WTC11 (cell line): ENCODE results near the gene RTL1. TPM values are rescaled to one million over a fixed set of nuclear protein-coding genes. Genes with fewer than 3 reads are reported as not detected.

Source experiments
- ATAC-seq: fragments of 200-7000 bp; cut with Tn5 transposase; 2 replicates; pipeline ENCODE4 v1.10.0; 2021; ENCODE audit warnings: mild to moderate bottlenecking, moderate library complexity
- CTCF ChIA-PET: fragments of 300-600 bp; sonication (Branson Sonifier 250); formaldehyde crosslinking; loops from one replicate; lab custom pipeline; 2021; ENCODE audit warnings: antibody characterized with exemption; lab: Charles Lee
- POLR2A ChIA-PET: fragments of 350-600 bp; sonication (Branson Sonifier 250); formaldehyde crosslinking; loops from one replicate; lab custom pipeline; 2021; ENCODE audit warnings: antibody characterized with exemption; lab: Charles Lee
- DNase-seq: peaks from one replicate; pipeline ENCODE4 v3.0.0; 2021; ENCODE audit warnings: low spot score
- H3K27ac Mint-ChIP-seq: 2 replicates; pipeline ENCODE4 v1.8.0; 2021; ENCODE audit warnings: mixed read lengths
- H3K27me3 Mint-ChIP-seq: 2 replicates; pipeline ENCODE4 v1.8.0; 2021; ENCODE audit warnings: low read depth, mild to moderate bottlenecking, moderate library complexity, mixed read lengths
- H3K36me3 Mint-ChIP-seq: 2 replicates; pipeline ENCODE4 v1.8.0; 2021; ENCODE audit warnings: mixed read lengths
- H3K4me1 Mint-ChIP-seq: 2 replicates; pipeline ENCODE4 v1.8.0; 2022; ENCODE audit warnings: mixed read lengths
- H3K4me3 Mint-ChIP-seq: 2 replicates; pipeline ENCODE4 v1.8.0; 2021; ENCODE audit warnings: mild to moderate bottlenecking, moderate library complexity, mixed read lengths
- H3K9me3 Mint-ChIP-seq: 2 replicates; pipeline ENCODE4 v1.8.0; 2021; ENCODE audit warnings: mixed read lengths
- ATF1 ChIP-seq: sonication (generic); formaldehyde crosslinking; IDR thresholded peaks from 2 replicates; pipeline ENCODE4 v1.8.1; 2023; ENCODE audit warnings: mild to moderate bottlenecking, moderate library complexity, missing genetic modification reagents
- E2F5 ChIP-seq: sonication (generic); formaldehyde crosslinking; IDR thresholded peaks from 2 replicates; pipeline ENCODE4 v1.8.1; 2022; ENCODE audit warnings: mild to moderate bottlenecking, moderate library complexity, missing genetic modification reagents
- ETV6 ChIP-seq: sonication (generic); formaldehyde crosslinking; IDR thresholded peaks from 2 replicates; pipeline ENCODE4 v1.8.1; 2022; ENCODE audit warnings: mild to moderate bottlenecking, missing genetic modification reagents
- FOXP1 ChIP-seq: sonication (generic); formaldehyde crosslinking; IDR thresholded peaks from 2 replicates; pipeline ENCODE4 v1.8.0; 2022; ENCODE audit warnings: missing genetic modification reagents, mild to moderate bottlenecking, moderate library complexity, borderline replicate concordance
- GRHL2 ChIP-seq: fragments of 250-450 bp; sonication (Bioruptor Pico); IDR thresholded peaks from 2 replicates; pipeline ENCODE4 v1.8.0; 2022; ENCODE audit warnings: mild to moderate bottlenecking, moderate library complexity; ENCODE audit not compliant: insufficient replicate concordance, severe bottlenecking
- KAT7 ChIP-seq: sonication (generic); formaldehyde crosslinking; IDR thresholded peaks from 2 replicates; pipeline ENCODE4 v1.8.1; 2023; ENCODE audit warnings: missing genetic modification reagents, mild to moderate bottlenecking, borderline replicate concordance
- NFATC4 ChIP-seq: fragments of 250-450 bp; sonication (Bioruptor Pico); IDR thresholded peaks from 2 replicates; pipeline ENCODE4 v1.9.0; 2021; ENCODE audit warnings: mild to moderate bottlenecking
- NFE2L1 ChIP-seq: sonication (generic); formaldehyde crosslinking; IDR thresholded peaks from 2 replicates; pipeline ENCODE4 v1.8.1; 2023; ENCODE audit warnings: missing genetic modification reagents
- NFYB ChIP-seq: sonication (generic); formaldehyde crosslinking; conservative IDR thresholded peaks from 2 replicates; pipeline ENCODE4 v1.8.0; 2022; ENCODE audit warnings: low read depth, missing genetic modification reagents
- NR2C2 ChIP-seq: sonication (generic); formaldehyde crosslinking; IDR thresholded peaks from 2 replicates; pipeline ENCODE4 v1.8.0; 2022; ENCODE audit warnings: mild to moderate bottlenecking, missing genetic modification reagents
- RELA ChIP-seq: sonication (generic); formaldehyde crosslinking; IDR thresholded peaks from 2 replicates; pipeline ENCODE4 v1.8.1; 2022; ENCODE audit warnings: missing genetic modification reagents, mild to moderate bottlenecking, borderline replicate concordance
- SMAD3 ChIP-seq: sonication (generic); formaldehyde crosslinking; IDR thresholded peaks from 2 replicates; pipeline ENCODE4 v1.8.0; 2022; ENCODE audit warnings: missing genetic modification reagents, mild to moderate bottlenecking, borderline replicate concordance
- SP1 ChIP-seq: sonication (generic); formaldehyde crosslinking; conservative IDR thresholded peaks from 2 replicates; pipeline ENCODE4 v1.8.1; 2022; ENCODE audit warnings: missing genetic modification reagents
- ZNF121 ChIP-seq: sonication (generic); formaldehyde crosslinking; IDR thresholded peaks from 2 replicates; pipeline ENCODE4 v1.8.0; 2023; ENCODE audit warnings: missing genetic modification reagents
- ZNF138 ChIP-seq: sonication (generic); formaldehyde crosslinking; conservative IDR thresholded peaks from 2 replicates; pipeline ENCODE4 v1.8.1; 2022; ENCODE audit warnings: mild to moderate bottlenecking, moderate library complexity, missing genetic modification reagents
- ZNF317 ChIP-seq: sonication (generic); formaldehyde crosslinking; IDR thresholded peaks from 2 replicates; pipeline ENCODE4 v1.8.1; 2023; ENCODE audit warnings: low read depth, mild to moderate bottlenecking, moderate library complexity, missing genetic modification reagents, borderline replicate concordance
- ZNF423 ChIP-seq: fragments of 250-450 bp; sonication (Bioruptor Pico); IDR thresholded peaks from 2 replicates; pipeline ENCODE4 v2.1.2; 2022; ENCODE audit warnings: mild to moderate bottlenecking, moderate library complexity
- ZNF512 ChIP-seq: sonication (generic); formaldehyde crosslinking; IDR thresholded peaks from 2 replicates; pipeline ENCODE4 v1.8.1; 2022; ENCODE audit warnings: missing genetic modification reagents, borderline replicate concordance
- ZNF671 ChIP-seq: fragments of 250-450 bp; sonication (Bioruptor Pico); IDR thresholded peaks from 2 replicates; pipeline ENCODE4 v1.8.0; 2021; ENCODE audit warnings: mild to moderate bottlenecking
- total RNA-seq: library from RNA; stranded (reverse); gene quantifications from 3 replicates; pipeline ENCODE4 v1.2.3, GENCODE V29; 2021
- TF ChIP-seq, protein P1 (sequence below): sonication (generic); formaldehyde crosslinking; IDR thresholded peaks from 2 replicates; pipeline ENCODE4 v1.8.0; 2022; ENCODE audit warnings: mild to moderate bottlenecking, missing genetic modification reagents
- TF ChIP-seq, protein P2 (sequence below): sonication (generic); formaldehyde crosslinking; IDR thresholded peaks from 2 replicates; pipeline ENCODE4 v1.8.1; 2023; ENCODE audit warnings: mild to moderate bottlenecking, missing genetic modification reagents
- TF ChIP-seq, protein P3 (sequence below): fragments of 250-450 bp; sonication (Bioruptor Pico); IDR thresholded peaks from 2 replicates; pipeline ENCODE4 v1.9.0; 2021; ENCODE audit warnings: moderate library complexity, mild to moderate bottlenecking, inconsistent platforms, borderline replicate concordance
- TF ChIP-seq, protein P4 (sequence below): fragments of 250-450 bp; sonication (Bioruptor Pico); IDR thresholded peaks from 2 replicates; pipeline ENCODE4 v2.1.2; 2022; ENCODE audit warnings: mild to moderate bottlenecking, moderate library complexity

Gene RTL1
- total RNA-seq, 1 experiment from 2014 or later, result 0.07 TPM

DNA sequence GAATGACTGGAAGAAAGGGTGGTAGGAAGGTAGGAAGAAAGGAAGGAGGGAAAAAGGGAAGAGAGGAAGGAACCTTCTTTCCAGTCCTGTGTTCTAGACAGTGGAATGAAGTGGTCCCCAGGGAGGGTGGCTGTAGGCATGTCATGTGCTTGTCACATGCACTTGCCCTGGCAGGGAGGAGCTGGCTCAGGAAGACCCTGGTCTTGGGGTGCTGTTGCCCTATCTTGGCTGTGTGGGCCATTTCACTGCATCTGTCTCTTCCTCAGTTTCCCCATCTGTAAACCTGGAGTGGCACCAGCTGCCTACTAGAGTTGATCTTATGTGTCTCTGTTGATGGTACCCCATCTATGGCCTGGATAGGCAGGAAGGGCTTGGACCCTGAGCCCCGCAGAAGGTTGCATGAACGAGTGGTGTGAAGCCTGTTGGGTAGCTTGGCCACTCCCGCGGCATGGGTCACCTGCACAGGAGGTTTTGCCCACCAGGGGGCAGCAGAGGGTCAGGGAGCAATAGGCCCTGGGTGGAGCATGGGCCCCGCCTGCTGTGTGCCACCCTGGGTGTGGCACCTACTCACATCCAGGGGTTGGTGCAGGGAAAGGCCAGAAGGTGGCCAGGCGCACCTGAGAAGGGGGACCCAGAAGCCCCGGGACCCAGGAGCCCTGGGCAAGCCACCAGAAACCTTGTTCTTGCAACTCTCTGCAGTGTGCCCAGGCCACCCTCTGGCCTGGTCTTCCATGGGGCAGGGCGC, 52.5 kb downstream of the RTL1 start (continued):
- TF ChIP-seq E2F5 (no peak), ZNF121 (no peak)

DNA sequence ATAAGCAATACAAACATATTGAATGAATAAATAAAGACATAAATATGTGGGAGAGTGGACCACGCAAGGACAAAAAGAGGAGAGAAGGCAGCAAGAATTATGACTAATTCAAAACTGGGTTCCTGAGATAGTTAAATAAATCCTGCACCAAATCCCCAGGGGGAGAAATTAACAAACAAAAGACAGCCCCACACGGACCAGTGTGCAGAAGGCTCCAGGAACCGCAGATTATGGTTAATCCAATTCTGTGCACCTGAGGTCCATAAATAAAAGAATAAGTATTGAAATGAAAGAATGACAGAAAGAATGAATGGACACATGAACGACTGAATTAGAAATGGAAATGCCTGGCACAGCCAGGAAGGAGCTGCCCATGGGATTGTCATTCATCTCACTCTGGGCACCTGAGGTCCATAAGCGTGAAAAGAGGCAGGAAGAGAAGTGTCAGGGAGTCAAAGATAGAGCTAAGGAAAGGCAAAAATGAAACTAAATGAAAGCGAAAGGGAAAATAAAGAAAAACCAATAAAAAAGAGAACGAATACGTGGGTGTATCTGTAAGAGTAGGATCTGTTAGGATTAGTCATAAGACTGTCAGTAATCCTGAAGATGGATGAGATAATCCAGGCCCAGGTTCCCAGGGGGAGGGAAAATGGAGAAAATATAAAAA, 54.3 kb downstream of the RTL1 start:
- Mint-ChIP-seq H3K36me3 (peaks cover 9% of the 10 kb centered on the region), H3K4me1 (peaks cover 3% of the 10 kb centered on the region; the same call in 1 of the 2 replicates), H3K27ac (no peak overlapping the region), H3K4me3 (no peak overlapping the region), H3K9me3 (no peaks in the 10 kb centered on the region), H3K27me3 (no peaks in the 10 kb centered on the region)
- TF ChIP-seq, protein P1, sequence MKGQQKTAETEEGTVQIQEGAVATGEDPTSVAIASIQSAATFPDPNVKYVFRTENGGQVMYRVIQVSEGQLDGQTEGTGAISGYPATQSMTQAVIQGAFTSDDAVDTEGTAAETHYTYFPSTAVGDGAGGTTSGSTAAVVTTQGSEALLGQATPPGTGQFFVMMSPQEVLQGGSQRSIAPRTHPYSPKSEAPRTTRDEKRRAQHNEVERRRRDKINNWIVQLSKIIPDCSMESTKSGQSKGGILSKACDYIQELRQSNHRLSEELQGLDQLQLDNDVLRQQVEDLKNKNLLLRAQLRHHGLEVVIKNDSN (CRISPR knock-in tag), result no peak
- no peak for TF ChIP-seq ATF1 (CRISPR knock-in tag)
- TF ChIP-seq NR2C2 (CRISPR knock-in tag), result no peak
- no peak for TF ChIP-seq ZNF138 (CRISPR knock-in tag)
- TF ChIP-seq GRHL2 (CRISPR knock-in tag), result no peak
- TF ChIP-seq ZNF512 (CRISPR knock-in tag), result no peak
- no peak for TF ChIP-seq NFYB (CRISPR knock-in tag)
- TF ChIP-seq E2F5, result no peak
- DNase-seq, result no peak
- POLR2A ChIA-PET, result no interaction called here
- no peak for ATAC-seq
- CTCF ChIA-PET, result no interaction called here

DNA sequence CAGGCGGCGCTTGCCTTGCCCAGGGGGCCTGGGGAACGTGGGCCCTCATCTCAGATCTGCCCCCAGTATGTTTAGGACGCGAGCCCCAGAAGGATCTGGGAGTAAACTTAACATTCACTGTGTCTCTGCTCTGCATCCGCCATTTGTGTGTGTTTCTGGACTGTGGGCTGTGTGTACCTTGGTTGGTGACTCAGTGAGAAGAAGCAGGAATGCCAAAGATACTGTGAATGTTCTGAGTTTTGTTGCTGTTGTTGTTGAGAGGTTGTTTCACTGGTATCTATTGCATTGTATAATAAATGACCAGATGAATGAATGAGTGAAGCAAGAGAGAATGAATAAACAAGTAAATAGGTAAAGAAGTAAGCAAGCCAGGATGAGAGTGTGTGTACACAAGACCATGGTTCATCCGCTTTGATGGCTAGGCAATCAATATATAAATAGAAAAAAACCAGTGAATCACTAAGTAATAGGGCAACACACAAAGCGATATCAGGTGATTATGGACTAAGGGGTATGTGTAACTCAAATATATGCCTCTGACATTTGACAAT, 57.1 kb downstream of the RTL1 start:
- H3K27me3 Mint-ChIP-seq, result no peaks in the 10 kb centered on the region
- peaks cover 11% of the 10 kb centered on the region for H3K4me1 Mint-ChIP-seq
- H3K36me3 Mint-ChIP-seq, result peaks cover 7% of the 10 kb centered on the region
- no peak for TF ChIP-seq NFE2L1
- TF ChIP-seq NFATC4 (CRISPR knock-in tag), result no peak
- TF ChIP-seq, protein P2, sequence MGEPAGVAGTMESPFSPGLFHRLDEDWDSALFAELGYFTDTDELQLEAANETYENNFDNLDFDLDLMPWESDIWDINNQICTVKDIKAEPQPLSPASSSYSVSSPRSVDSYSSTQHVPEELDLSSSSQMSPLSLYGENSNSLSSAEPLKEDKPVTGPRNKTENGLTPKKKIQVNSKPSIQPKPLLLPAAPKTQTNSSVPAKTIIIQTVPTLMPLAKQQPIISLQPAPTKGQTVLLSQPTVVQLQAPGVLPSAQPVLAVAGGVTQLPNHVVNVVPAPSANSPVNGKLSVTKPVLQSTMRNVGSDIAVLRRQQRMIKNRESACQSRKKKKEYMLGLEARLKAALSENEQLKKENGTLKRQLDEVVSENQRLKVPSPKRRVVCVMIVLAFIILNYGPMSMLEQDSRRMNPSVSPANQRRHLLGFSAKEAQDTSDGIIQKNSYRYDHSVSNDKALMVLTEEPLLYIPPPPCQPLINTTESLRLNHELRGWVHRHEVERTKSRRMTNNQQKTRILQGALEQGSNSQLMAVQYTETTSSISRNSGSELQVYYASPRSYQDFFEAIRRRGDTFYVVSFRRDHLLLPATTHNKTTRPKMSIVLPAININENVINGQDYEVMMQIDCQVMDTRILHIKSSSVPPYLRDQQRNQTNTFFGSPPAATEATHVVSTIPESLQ (CRISPR knock-in tag), result no peak
- no peak for TF ChIP-seq ETV6 (CRISPR knock-in tag)
- TF ChIP-seq SP1 (CRISPR knock-in tag), result no peak
- TF ChIP-seq, protein P3, sequence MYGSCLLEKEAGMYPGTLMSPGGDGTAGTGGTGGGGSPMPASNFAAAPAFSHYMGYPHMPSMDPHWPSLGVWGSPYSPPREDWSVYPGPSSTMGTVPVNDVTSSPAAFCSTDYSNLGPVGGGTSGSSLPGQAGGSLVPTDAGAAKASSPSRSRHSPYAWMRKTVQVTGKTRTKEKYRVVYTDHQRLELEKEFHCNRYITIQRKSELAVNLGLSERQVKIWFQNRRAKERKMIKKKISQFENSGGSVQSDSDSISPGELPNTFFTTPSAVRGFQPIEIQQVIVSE (CRISPR knock-in tag), result no peak
- TF ChIP-seq NR2C2 (CRISPR knock-in tag), result no peak
- TF ChIP-seq, protein P1 (CRISPR knock-in tag), result no peak
- TF ChIP-seq, protein P4, sequence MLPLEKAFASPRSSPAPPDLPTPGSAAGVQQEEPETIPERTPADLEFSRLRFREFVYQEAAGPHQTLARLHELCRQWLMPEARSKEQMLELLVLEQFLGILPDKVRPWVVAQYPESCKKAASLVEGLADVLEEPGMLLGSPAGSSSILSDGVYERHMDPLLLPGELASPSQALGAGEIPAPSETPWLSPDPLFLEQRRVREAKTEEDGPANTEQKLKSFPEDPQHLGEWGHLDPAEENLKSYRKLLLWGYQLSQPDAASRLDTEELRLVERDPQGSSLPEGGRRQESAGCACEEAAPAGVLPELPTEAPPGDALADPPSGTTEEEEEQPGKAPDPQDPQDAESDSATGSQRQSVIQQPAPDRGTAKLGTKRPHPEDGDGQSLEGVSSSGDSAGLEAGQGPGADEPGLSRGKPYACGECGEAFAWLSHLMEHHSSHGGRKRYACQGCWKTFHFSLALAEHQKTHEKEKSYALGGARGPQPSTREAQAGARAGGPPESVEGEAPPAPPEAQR (CRISPR knock-in tag), result no peak
- no peak for TF ChIP-seq ZNF671
- no peak for TF ChIP-seq RELA (CRISPR knock-in tag)
- no peak for TF ChIP-seq ZNF423 (CRISPR knock-in tag)
- no peak for TF ChIP-seq KAT7 (CRISPR knock-in tag)
- no peak for TF ChIP-seq FOXP1 (CRISPR knock-in tag)
- TF ChIP-seq ZNF317 (CRISPR knock-in tag), result no peak
- TF ChIP-seq SMAD3, result no peak
- H3K4me3 Mint-ChIP-seq, result no peak overlapping the region
- ChIA-PET CTCF (no interaction called here), POLR2A (no interaction called here)
- H3K27ac Mint-ChIP-seq, result no peak overlapping the region
- H3K9me3 Mint-ChIP-seq, result no peaks in the 10 kb centered on the region
- ATAC-seq (no peak), DNase-seq (no peak)
